ENCODE measurements around the gene BLVRB. TPM values are rescaled to one million over a fixed set of nuclear protein-coding genes. Genes with fewer than 3 reads are reported as not detected.

Gene BLVRB
- total and polyA plus RNA-seq, 2 of the 8 experiments (the other 6 are each of a cell fraction or from before 2014, with no cell fraction given), result 28.7 to 182 TPM

GRCh38 chr19:40511487-40511886, 45.9 kb upstream of the BLVRB start:
- FAIRE-seq, result no peak
- Histone ChIP-seq H4K20me1 (replicated peaks in 1 of 2; ENCODE audit: control insufficient read depth in 1 of 2, insufficient read depth in 2 of 2, low read length in 2 of 2) (peaks cover 0 to 5% of the 10 kb centered on the region in 2 experiments), H3K79me2 (ENCODE audit: control insufficient read depth in 1 of 2, insufficient read depth in 2 of 2, low read length in 2 of 2) (no peaks in the 10 kb centered on the region), H2BK5ac (ENCODE audit: low read depth, low read length) (no peak overlapping the region), H3K23ac (ENCODE audit: insufficient read length) (no peak overlapping the region), H3K9ac (replicated peaks in 1 of 4; ENCODE audit: extremely low read depth in 1 of 4, low read depth in 3 of 4, low read length in 3 of 4) (no peak overlapping the region), H3K4me3 (ENCODE audit: extremely low read depth in 1 of 4, insufficient read depth in 2 of 4, low read depth in 3 of 4, low read length in 4 of 4) (no peak overlapping the region), H2BK15ac (ENCODE audit: low read length) (no peak overlapping the region), H3K36me3 (ENCODE audit: control insufficient read depth in 2 of 4, insufficient read depth in 4 of 4, low read length in 3 of 4) (peaks cover 0 to 4% (median 0%) of the 10 kb centered on the region in 4 experiments; a peak in 1 of 8 replicates), H3K4ac (replicated peaks; ENCODE audit: insufficient read length, low read depth, low read length) (no peak overlapping the region), H3K4me2 (ENCODE audit: insufficient read depth in 1 of 2, low read depth in 2 of 2, low read length in 2 of 2) (no peak overlapping the region; a peak in 1 of 4 replicates), H3K18ac (ENCODE audit: extremely low read depth, low read length) (no peak overlapping the region), H3K27me3 (replicated peaks in 1 of 4; ENCODE audit: control insufficient read depth in 3 of 4, extremely low read depth in 1 of 4, insufficient read depth in 3 of 4, low read length in 3 of 4) (peaks cover 30 to 52% (median 44%) of the 10 kb centered on the region in 4 experiments), H2AK5ac (ENCODE audit: low read depth, low read length) (no peak overlapping the region), H3K27ac (ENCODE audit: low read depth, low read length) (no peak overlapping the region), H3K14ac (ENCODE audit: insufficient read length) (no peak overlapping the region), H3K56ac (replicated peaks; ENCODE audit: insufficient read length, low read depth, low read length) (no peak overlapping the region), H4K8ac (ENCODE audit: extremely low read depth, insufficient read depth, low read length) (no peak overlapping the region; the same call in 1 of the 2 replicates), H2BK120ac (replicated peaks; ENCODE audit: low read depth, low read length) (no peak overlapping the region), H3K4me1 (replicated peaks in 1 of 4; ENCODE audit: control insufficient read depth in 3 of 4, insufficient read depth in 4 of 4, low read length in 3 of 4) (peaks cover 0 to 4% (median 2%) of the 10 kb centered on the region in 4 experiments; a peak in 2 of 7 replicates), H3K79me1 (ENCODE audit: low read depth, low read length) (no peaks in the 10 kb centered on the region), H3K23me2 (ENCODE audit: low read depth, low read length) (peaks cover 8% of the 10 kb centered on the region), H4K5ac (ENCODE audit: insufficient read length, low read depth, low read length) (no peak overlapping the region), H3K9me3 (ENCODE audit: insufficient read depth in 2 of 2, low read depth in 1 of 2, low read length in 1 of 2) (peaks cover 0 to 5% of the 10 kb centered on the region in 2 experiments; a peak in 2 of 4 replicates), H2AFZ (ENCODE audit: low read length) (no peak overlapping the region), H2BK20ac (ENCODE audit: low read length) (no peak overlapping the region), H4K91ac (replicated peaks; ENCODE audit: insufficient read length, low read length) (no peak overlapping the region), H2BK12ac (ENCODE audit: low read depth, low read length) (no peak overlapping the region)
- DNase-seq (ENCODE audit: low read depth in 1 of 2, low spot score in 2 of 2), result no peak
- ChIA-PET CTCF (ENCODE audit: partially characterized antibody) (interaction anchor here (1.4 to 2.4 kb wide), 6 partner anchors 10 to 47 kb away, joined by 3 to 11 read pairs (median 8); partner anchors contain the start of gene BLVRB), POLR2A (ENCODE audit: partially characterized antibody) (interaction anchor here (1.2 kb wide), 1 partner anchor 68 kb away, joined by 4 read pairs; no protein-coding TSS in a partner anchor)
- 77 to 100% methylated on average over 1 to 6 of the region's 6 CpGs for WGBS, 2 experiments (ENCODE audit: extremely low coverage in 1 of 2, insufficient coverage in 1 of 2, insufficient read length in 1 of 2, insufficient replicate concordance in 2 of 2, low coverage in 1 of 2, low lambda C conversion rate in 2 of 2, missing lambda C conversion rate in 1 of 2)
- no peak for TF ChIP-seq CTCF (IDR thresholded peaks at IDR 0.05; ENCODE audit: control extremely low read depth in 1 of 3, insufficient read depth in 1 of 3, low read depth in 1 of 3, low read length in 3 of 3)
- TF ChIP-seq HDAC6 (IDR thresholded peaks at IDR 0.05; ENCODE audit: low read depth, low read length), result no peak
- TF ChIP-seq SIX5 (IDR thresholded peaks at IDR 0.05; ENCODE audit: low read depth, low read length), result no peak
- no peak for TF ChIP-seq BACH1 (IDR thresholded peaks at IDR 0.05; ENCODE audit: low read length)
- TF ChIP-seq JUND (IDR thresholded peaks at IDR 0.05; ENCODE audit: low read length), result no peak
- TF ChIP-seq YY1 (IDR thresholded peaks at IDR 0.05; ENCODE audit: low read depth, low read length), result no peak
- no peak for TF ChIP-seq TCF12 (IDR thresholded peaks at IDR 0.05; ENCODE audit: low read depth, low read length)
- no peak for TF ChIP-seq USF2 (IDR thresholded peaks at IDR 0.05; ENCODE audit: low read length)
- no peak for TF ChIP-seq FOSL1 (IDR thresholded peaks at IDR 0.05; ENCODE audit: insufficient read depth, low read depth, low read length)
- no peak for TF ChIP-seq SIN3A (conservative IDR thresholded peaks at IDR 0.05 in 1 of 2, IDR thresholded peaks at IDR 0.05 in 1 of 2; ENCODE audit: low read depth in 1 of 2, low read length in 2 of 2)

Measured in H1 (cell line).